C4-2B (cell line): ENCODE data around the gene CYP2A6.

Experiments
- H3K27ac ChIP-seq: fragments of 450-650 bp; 2 replicates; pipeline ENCODE4 v1.5.1; 2017
- CTCF ChIP-seq: fragments of 450-650 bp; conservative IDR thresholded peaks from 2 replicates; pipeline ENCODE4 v1.5.1; 2017; ENCODE audit warnings: mild to moderate bottlenecking
- ZFX ChIP-seq: fragments of 450-650 bp; IDR thresholded peaks from 2 replicates; pipeline ENCODE4 v1.6.1; 2017

The CYP2A6 gene

GRCh38 chr19:40810160-40810559 is 40.1 kb downstream of the CYP2A6 start:
- TF ChIP-seq ZFX = no peak
- no peak for TF ChIP-seq CTCF
- no peak overlapping the region for H3K27ac ChIP-seq

GRCh38 chr19:40809358-40810086 is 40.7 kb downstream of the CYP2A6 start:
- TF ChIP-seq CTCF = no peak
- no peak for TF ChIP-seq ZFX
- no peak overlapping the region for H3K27ac ChIP-seq

- TF ChIP-seq ZFX (no peak), CTCF (no peak)
These were observed 41.8 kb downstream of the CYP2A6 start for GRCh38 chr19:40808497-40808896.

GRCh38 chr19:40808021-40808325 is 42.3 kb downstream of the CYP2A6 start:
- H3K27ac ChIP-seq = no peak overlapping the region
- TF ChIP-seq ZFX = no peak
- no peak for TF ChIP-seq CTCF

More at GRCh38 chr19:40808497-40808896, 41.8 kb downstream of the CYP2A6 start:
- H3K27ac ChIP-seq = no peak overlapping the region

GRCh38 chr19:40807147-40808020 is 42.9 kb downstream of the CYP2A6 start:
- TF ChIP-seq ZFX (no peak), CTCF (no peak; the same call in 1 of the 2 replicates)
- no peak overlapping the region for H3K27ac ChIP-seq

- H3K27ac ChIP-seq = peak overlapping the region; percentile 70
- TF ChIP-seq CTCF (no peak), ZFX (no peak)
These were observed 43.7 kb downstream of the CYP2A6 start for GRCh38 chr19:40806423-40807146.
